DMS114 treated with DMSO at 0.1 percent for 48 hours (cell line): ENCODE results near the gene OSTC.
"Not testable (repeated sequence)": the region's sequence is repeated elsewhere in the genome, so short reads cannot be mapped to it uniquely, and the experiment has no call there.

Experiments used
- DNase-seq: peaks from one replicate; lab custom pipeline; 2025; ENCODE audit not compliant: unreplicated experiment; lab: John Stamatoyannopoulos, UW

OSTC gene

GRCh38 chr4:108710578-108710977 lies 60.2 kb downstream of the OSTC start:
- not testable (repeated sequence) for DNase-seq

- DNase-seq, result no peak
Observed at GRCh38 chr4:108714880-108715279, 64.5 kb downstream of the OSTC start.

DNA sequence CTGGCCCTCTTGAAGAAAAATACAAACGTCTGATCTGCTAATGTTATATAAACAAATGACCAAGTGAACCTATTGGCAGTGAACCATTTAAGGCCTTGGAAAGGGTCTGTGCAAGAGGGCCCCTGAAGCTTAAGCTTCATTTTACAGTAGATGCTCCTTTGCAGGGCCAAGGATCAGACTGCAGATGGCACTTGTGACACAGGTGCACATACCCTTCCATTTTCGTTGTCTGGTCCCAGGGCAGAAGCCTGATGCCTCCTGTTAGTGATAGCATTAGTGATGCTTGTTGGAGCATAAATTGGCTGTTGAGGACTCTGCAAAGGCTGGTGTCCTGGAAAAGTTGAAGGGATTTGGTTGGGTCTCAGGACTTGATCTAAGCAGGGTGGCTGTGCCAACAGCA lies 65.9 kb downstream of the OSTC start:
- no peak for DNase-seq

GRCh38 chr4:108717386-108717785 lies 67.0 kb downstream of the OSTC start:
- DNase-seq, result no peak
